K562 (cell line): ENCODE results near the gene BCL2L15. TPM values are rescaled to one million over a fixed set of nuclear protein-coding genes. Genes with fewer than 3 reads are reported as not detected.

Source experiments
- ATAC-seq: fragments of 200-7000 bp; cut with Tn5 transposase; 3 replicates; pipeline ENCODE4 v1.9.1; 2020; ENCODE audit warnings: moderate library complexity
- BruUV-seq: library from RNA; stranded (reverse); fragments of 400-500 nt; replicated peaks from 2 replicates; lab custom pipeline; 2021; lab: Mats Ljungman, UMichigan
- CTCF ChIA-PET: fragments of 300-600 bp; formaldehyde crosslinking; extraction: SDS; loops from one replicate; lab custom pipeline; 2021; ENCODE audit warnings: low intra/inter-chr PET ratio; lab: Yijun Ruan, JAX
- POLR2A ChIA-PET: fragments of 300-600, 350-650 bp; sonication (Branson Sonifier 250); formaldehyde crosslinking; extraction: SDS; loops from one replicate; lab custom pipeline; 2021; ENCODE audit warnings: antibody characterized with exemption, inconsistent platforms; lab: Yijun Ruan, JAX
- DNase-seq, 4 experiments: peaks; one replicate each; pipeline versions ENCODE4 v3.0.0 to v3.0.0-alpha.2; 2011 to 2018; ENCODE audit warnings: low spot score in 3 of 4, mixed read lengths in 3 of 4; ENCODE audit errors: extremely low read depth in 1 of 4
- FAIRE-seq: peaks from 2 replicates; lab custom pipeline; 2011; peaks lifted over from hg19 to GRCh38; lab: Jason Lieb, UNC
- H2AFZ ChIP-seq: 2 replicates; pipeline ENCODE4 v1.6.0; 2011; ENCODE audit warnings: low read depth, low read length, control low read depth, inconsistent platforms
- H3K27ac ChIP-seq: fragments of 200-600 bp; 3 replicates; pipeline ENCODE4 v1.8.0; 2011; ENCODE audit warnings: low read depth, mild to moderate bottlenecking, control low read depth, inconsistent platforms, low read length, moderate library complexity, mixed read lengths; ENCODE audit errors: extremely low read depth
- H3K27me3 ChIP-seq, 2 experiments: fragments of 300-600 bp in 1 of 2; 2 replicates in 1 of 2; 3 replicates in 1 of 2; pipeline versions ENCODE4 v1.6.0 to v1.8.0; 2011; ENCODE audit warnings: inconsistent platforms in 2 of 2, low read length in 2 of 2, mild to moderate bottlenecking in 1 of 2, mixed read lengths in 1 of 2, moderate library complexity in 1 of 2; ENCODE audit not compliant: control insufficient read depth in 2 of 2, insufficient read depth in 2 of 2
- H3K36me3 ChIP-seq: fragments of 300-600 bp; 3 replicates; pipeline ENCODE4 v1.8.0; 2011; ENCODE audit warnings: mild to moderate bottlenecking, low read length, inconsistent platforms; ENCODE audit not compliant: control insufficient read depth, insufficient read depth
- H3K4me1 ChIP-seq, 2 experiments: fragments of 200-600 bp in 1 of 2; replicated peaks in 1 of 2; 2 replicates in 1 of 2; 3 replicates in 1 of 2; pipeline versions ENCODE4 v1.5.1 to v1.8.0; 2011; ENCODE audit warnings: inconsistent platforms in 2 of 2, low read length in 2 of 2, mild to moderate bottlenecking in 1 of 2, mixed read lengths in 1 of 2, moderate library complexity in 1 of 2; ENCODE audit not compliant: control insufficient read depth in 2 of 2, insufficient read depth in 2 of 2
- H3K4me2 ChIP-seq: 2 replicates; pipeline ENCODE4 v1.6.1; 2011; ENCODE audit warnings: low read length, control low read depth, inconsistent platforms, mixed read lengths; ENCODE audit not compliant: insufficient read depth
- H3K4me3 ChIP-seq: fragments of 200-600 bp; sonication (generic), shearing (Covaris generic); 2 replicates; pipeline ENCODE4 v1.5.1; 2016; ENCODE audit warnings: control low read depth, inconsistent platforms
- H3K79me2 ChIP-seq: fragments of 200-600 bp; 3 replicates; pipeline ENCODE4 v1.8.0; 2011; ENCODE audit warnings: low read length, inconsistent platforms; ENCODE audit not compliant: control insufficient read depth, insufficient read depth
- H3K9ac ChIP-seq, 2 experiments: 2 replicates each; pipeline versions ENCODE4 v1.6.0 to v1.6.1; 2011; ENCODE audit warnings: low read depth in 2 of 2, low read length in 2 of 2, control low read depth in 1 of 2, inconsistent platforms in 1 of 2, mild to moderate bottlenecking in 1 of 2, mixed read lengths in 1 of 2; ENCODE audit not compliant: insufficient read depth in 1 of 2
- H3K9me1 ChIP-seq: one replicate; pipeline ENCODE4 v1.6.0; 2011; ENCODE audit warnings: inconsistent platforms, mild to moderate bottlenecking, low read length, moderate library complexity; ENCODE audit not compliant: control insufficient read depth, insufficient read depth
- H3K9me3 ChIP-seq: replicated peaks from 2 replicates; pipeline ENCODE4 v1.5.1; 2011; ENCODE audit warnings: low read depth, low read length, inconsistent platforms; ENCODE audit not compliant: control insufficient read depth, insufficient read depth
- H4K20me1 ChIP-seq: replicated peaks from 2 replicates; pipeline ENCODE4 v1.6.1; 2011; ENCODE audit warnings: low read length, inconsistent platforms, mixed read lengths; ENCODE audit not compliant: control insufficient read depth, insufficient read depth
- FIP1L1 ChIP-seq: fragments of 200-400 bp; formaldehyde crosslinking; IDR thresholded peaks from 2 replicates; pipeline ENCODE4 v1.6.1; 2018; ENCODE audit warnings: mild to moderate bottlenecking, low read depth, low read length; ENCODE audit not compliant: poor library complexity, severe bottlenecking
- WGBS: fragments of 100-300 bp; shearing (Covaris generic); methylation state at CpG from one replicate; pipeline ENCODE4 v1.1.6; 2016; ENCODE audit warnings: low coverage, mixed read lengths; ENCODE audit not compliant: insufficient coverage; ENCODE audit errors: missing lambda C conversion rate; 5-methylcytosine and 5-hydroxymethylcytosine counted together
- in situ Hi-C: fragments of 300-500 bp; cut with MboI; formaldehyde crosslinking; loops from 4 replicates; pipeline ENCODE4 v1.15.0; 2018; ENCODE audit warnings: inconsistent platforms, mixed read lengths
- intact Hi-C: fragments of 100-400 bp; cut with micrococcal nuclease; formaldehyde crosslinking; loops from 2 replicates; pipeline ENCODE4 v1.14.2; 2022
- polyA plus RNA-seq, 8 experiments: library from polyadenylated mRNA; depleted of rRNA in 4 of 8; stranded (reverse) in 5 of 8; unstranded in 3 of 8; fragments of >200 nt; fragmentation: Nextera tagmentation in 2 of 8; fragmentation: Illumina TruSeq in 1 of 8; extraction: Ambion mirVana in 2 of 8; extraction: Trizol in 1 of 8; gene quantifications; 2 replicates each; pipeline versions ENCODE4 v1.2.1 to v1.2.3, GENCODE V29; 2011 to 2014; ENCODE audit warnings: inconsistent platforms in 1 of 8, missing spikeins in 1 of 8
- total RNA-seq, 7 experiments: library from RNA; depleted of rRNA in 6 of 7; stranded (reverse); fragments of >200 nt in 6 of 7; fragmentation: Illumina TruSeq in 2 of 7; extraction: Trizol in 2 of 7; gene quantifications; 2 replicates each; pipeline versions ENCODE4 v1.2.1 to v1.2.3, GENCODE V29; 2011 to 2021; ENCODE audit warnings: low replicate concordance in 1 of 7
- TF ChIP-seq, protein P1 (sequence below): fragments of 200-600 bp; sonication (generic); IDR thresholded peaks from one replicate; pipeline ENCODE4 v1.6.1; 2012; ENCODE audit warnings: mild to moderate bottlenecking, low read depth, low read length, inconsistent platforms
- TF ChIP-seq, protein P2 (sequence below): sonication (generic); formaldehyde crosslinking; IDR thresholded peaks from 2 replicates; pipeline ENCODE4 v1.8.1; 2023; ENCODE audit warnings: mild to moderate bottlenecking, missing genetic modification reagents
- TF ChIP-seq, protein P3 (sequence below): fragments of 250-450 bp; sonication (Bioruptor Pico); IDR thresholded peaks from 2 replicates; pipeline ENCODE4 v1.5.0; 2021; ENCODE audit warnings: mild to moderate bottlenecking, moderate library complexity

The BCL2L15 gene
- total and polyA plus RNA-seq, 9 of the 15 experiments (the other 6 are each of a cell fraction or from before 2014, with no cell fraction given), result 0.06 to 0.42 (median 0.28) TPM; not detected in 1

DNA sequence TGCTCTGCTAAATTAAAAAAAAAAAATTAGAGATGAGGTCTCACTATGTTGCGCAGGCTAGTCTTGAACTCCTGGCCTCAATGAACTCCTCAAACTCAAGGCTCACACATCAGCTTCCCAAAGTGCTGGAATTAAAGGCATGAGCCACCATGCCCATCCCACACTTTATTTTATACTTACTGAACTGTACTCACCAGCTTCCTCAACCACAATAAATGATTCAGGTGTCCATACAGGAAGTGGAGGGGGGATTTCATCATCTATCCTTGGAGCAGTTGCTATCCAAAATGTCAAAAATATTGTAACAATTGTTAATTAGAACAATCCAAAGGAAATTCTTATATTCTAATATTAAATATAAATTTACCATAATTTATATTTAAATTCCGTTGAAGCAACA, 52.7 kb downstream of the BCL2L15 start:
- no TSS peak for BruUV-seq
- no peaks in the 10 kb centered on the region for H3K9me1 ChIP-seq
- TF ChIP-seq, protein P1, sequence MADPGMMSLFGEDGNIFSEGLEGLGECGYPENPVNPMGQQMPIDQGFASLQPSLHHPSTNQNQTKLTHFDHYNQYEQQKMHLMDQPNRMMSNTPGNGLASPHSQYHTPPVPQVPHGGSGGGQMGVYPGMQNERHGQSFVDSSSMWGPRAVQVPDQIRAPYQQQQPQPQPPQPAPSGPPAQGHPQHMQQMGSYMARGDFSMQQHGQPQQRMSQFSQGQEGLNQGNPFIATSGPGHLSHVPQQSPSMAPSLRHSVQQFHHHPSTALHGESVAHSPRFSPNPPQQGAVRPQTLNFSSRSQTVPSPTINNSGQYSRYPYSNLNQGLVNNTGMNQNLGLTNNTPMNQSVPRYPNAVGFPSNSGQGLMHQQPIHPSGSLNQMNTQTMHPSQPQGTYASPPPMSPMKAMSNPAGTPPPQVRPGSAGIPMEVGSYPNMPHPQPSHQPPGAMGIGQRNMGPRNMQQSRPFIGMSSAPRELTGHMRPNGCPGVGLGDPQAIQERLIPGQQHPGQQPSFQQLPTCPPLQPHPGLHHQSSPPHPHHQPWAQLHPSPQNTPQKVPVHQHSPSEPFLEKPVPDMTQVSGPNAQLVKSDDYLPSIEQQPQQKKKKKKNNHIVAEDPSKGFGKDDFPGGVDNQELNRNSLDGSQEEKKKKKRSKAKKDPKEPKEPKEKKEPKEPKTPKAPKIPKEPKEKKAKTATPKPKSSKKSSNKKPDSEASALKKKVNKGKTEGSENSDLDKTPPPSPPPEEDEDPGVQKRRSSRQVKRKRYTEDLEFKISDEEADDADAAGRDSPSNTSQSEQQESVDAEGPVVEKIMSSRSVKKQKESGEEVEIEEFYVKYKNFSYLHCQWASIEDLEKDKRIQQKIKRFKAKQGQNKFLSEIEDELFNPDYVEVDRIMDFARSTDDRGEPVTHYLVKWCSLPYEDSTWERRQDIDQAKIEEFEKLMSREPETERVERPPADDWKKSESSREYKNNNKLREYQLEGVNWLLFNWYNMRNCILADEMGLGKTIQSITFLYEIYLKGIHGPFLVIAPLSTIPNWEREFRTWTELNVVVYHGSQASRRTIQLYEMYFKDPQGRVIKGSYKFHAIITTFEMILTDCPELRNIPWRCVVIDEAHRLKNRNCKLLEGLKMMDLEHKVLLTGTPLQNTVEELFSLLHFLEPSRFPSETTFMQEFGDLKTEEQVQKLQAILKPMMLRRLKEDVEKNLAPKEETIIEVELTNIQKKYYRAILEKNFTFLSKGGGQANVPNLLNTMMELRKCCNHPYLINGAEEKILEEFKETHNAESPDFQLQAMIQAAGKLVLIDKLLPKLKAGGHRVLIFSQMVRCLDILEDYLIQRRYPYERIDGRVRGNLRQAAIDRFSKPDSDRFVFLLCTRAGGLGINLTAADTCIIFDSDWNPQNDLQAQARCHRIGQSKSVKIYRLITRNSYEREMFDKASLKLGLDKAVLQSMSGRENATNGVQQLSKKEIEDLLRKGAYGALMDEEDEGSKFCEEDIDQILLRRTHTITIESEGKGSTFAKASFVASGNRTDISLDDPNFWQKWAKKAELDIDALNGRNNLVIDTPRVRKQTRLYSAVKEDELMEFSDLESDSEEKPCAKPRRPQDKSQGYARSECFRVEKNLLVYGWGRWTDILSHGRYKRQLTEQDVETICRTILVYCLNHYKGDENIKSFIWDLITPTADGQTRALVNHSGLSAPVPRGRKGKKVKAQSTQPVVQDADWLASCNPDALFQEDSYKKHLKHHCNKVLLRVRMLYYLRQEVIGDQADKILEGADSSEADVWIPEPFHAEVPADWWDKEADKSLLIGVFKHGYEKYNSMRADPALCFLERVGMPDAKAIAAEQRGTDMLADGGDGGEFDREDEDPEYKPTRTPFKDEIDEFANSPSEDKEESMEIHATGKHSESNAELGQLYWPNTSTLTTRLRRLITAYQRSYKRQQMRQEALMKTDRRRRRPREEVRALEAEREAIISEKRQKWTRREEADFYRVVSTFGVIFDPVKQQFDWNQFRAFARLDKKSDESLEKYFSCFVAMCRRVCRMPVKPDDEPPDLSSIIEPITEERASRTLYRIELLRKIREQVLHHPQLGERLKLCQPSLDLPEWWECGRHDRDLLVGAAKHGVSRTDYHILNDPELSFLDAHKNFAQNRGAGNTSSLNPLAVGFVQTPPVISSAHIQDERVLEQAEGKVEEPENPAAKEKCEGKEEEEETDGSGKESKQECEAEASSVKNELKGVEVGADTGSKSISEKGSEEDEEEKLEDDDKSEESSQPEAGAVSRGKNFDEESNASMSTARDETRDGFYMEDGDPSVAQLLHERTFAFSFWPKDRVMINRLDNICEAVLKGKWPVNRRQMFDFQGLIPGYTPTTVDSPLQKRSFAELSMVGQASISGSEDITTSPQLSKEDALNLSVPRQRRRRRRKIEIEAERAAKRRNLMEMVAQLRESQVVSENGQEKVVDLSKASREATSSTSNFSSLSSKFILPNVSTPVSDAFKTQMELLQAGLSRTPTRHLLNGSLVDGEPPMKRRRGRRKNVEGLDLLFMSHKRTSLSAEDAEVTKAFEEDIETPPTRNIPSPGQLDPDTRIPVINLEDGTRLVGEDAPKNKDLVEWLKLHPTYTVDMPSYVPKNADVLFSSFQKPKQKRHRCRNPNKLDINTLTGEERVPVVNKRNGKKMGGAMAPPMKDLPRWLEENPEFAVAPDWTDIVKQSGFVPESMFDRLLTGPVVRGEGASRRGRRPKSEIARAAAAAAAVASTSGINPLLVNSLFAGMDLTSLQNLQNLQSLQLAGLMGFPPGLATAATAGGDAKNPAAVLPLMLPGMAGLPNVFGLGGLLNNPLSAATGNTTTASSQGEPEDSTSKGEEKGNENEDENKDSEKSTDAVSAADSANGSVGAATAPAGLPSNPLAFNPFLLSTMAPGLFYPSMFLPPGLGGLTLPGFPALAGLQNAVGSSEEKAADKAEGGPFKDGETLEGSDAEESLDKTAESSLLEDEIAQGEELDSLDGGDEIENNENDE, result no peak
- TF ChIP-seq, protein P2, sequence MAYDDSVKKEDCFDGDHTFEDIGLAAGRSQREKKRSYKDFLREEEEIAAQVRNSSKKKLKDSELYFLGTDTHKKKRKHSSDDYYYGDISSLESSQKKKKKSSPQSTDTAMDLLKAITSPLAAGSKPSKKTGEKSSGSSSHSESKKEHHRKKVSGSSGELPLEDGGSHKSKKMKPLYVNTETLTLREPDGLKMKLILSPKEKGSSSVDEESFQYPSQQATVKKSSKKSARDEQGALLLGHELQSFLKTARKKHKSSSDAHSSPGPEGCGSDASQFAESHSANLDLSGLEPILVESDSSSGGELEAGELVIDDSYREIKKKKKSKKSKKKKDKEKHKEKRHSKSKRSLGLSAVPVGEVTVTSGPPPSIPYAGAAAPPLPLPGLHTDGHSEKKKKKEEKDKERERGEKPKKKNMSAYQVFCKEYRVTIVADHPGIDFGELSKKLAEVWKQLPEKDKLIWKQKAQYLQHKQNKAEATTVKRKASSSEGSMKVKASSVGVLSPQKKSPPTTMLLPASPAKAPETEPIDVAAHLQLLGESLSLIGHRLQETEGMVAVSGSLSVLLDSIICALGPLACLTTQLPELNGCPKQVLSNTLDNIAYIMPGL (CRISPR knock-in tag), result no peak
- no peak for TF ChIP-seq FIP1L1
- TF ChIP-seq, protein P3, sequence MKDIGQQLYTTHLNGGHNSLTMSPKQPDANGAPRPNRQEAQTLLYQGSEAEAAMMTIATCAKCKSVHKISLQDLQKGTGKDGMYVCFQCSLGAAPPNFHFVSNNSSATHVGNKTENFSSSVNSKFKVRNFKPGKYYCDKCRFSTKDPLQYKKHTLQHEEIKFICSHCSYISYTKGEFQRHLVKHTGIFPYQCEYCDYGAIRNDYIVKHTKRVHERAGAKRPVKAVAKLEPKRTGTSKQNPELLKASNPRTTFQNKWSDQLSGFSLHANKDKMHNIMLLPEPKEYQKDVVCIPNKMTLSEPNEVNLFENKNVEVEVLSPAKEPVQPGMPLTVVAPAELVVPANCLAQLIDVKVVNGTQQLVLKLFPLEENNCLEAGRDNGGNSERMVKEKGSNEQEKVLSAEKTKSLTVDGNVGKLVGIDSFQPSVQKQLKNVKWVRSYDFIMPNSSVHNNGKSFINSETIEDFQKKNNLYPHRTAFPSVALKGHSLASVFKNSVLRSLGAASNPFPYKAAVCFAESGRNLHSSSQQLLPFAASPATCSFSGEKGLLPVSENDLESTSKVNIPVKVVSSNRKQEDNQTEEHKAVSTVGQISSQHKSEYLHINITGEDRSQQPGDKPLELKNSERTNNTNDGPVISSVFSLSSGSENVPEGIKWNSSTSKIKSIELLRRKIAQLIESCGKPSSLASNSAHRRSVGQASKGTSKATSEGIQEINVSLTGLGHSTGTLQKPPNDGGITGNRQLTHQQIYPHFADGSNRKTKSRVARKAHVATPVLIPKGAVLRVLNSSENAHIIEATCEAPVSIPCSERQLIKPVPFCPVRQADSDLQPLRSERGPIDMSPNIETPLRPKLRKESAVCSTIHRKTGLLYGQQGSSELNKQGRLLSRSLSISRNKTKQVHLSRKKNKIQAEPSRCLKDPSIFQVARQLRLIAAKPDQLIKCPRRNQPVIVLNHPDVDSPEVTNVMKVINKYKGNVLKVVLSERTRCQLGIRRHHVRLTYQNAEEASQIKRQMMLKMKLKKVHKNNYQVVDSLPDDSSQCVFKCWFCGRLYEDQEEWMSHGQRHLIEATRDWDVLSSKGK (CRISPR knock-in tag), result no peak

More for the DNA sequence above, 52.7 kb downstream of the BCL2L15 start:
- ATAC-seq (no peak), FAIRE-seq (no peak), DNase-seq (no peak)
- Histone ChIP-seq H3K4me1 (no peaks in the 10 kb centered on the region), H3K4me3 (no peak overlapping the region), H3K27ac (no peak overlapping the region), H3K79me2 (no peaks in the 10 kb centered on the region), H4K20me1 (no peaks in the 10 kb centered on the region), H3K9me3 (no peaks in the 10 kb centered on the region), H3K9ac (no peak overlapping the region), H3K4me2 (no peak overlapping the region), H2AFZ (no peak overlapping the region), H3K27me3 (no peaks in the 10 kb centered on the region), H3K36me3 (no peaks in the 10 kb centered on the region)
- CTCF ChIA-PET, result interaction anchor here (0.6 to 1.9 kb wide), 4 partner anchors 70 to 954 kb away, joined by 3 to 23 read pairs (median 6); partner anchors contain the start of genes AP4B1, DCLRE1B and OLFML3
- 91% methylated on average over 2 of the region's 2 CpGs for WGBS
- POLR2A ChIA-PET, result interaction anchor here (0.6 to 1.9 kb wide), 3 partner anchors 11 to 69 kb away, joined by 3 to 5 read pairs (median 4); no protein-coding TSS in a partner anchor
- in situ Hi-C loops (no loop called here), intact Hi-C loops (loop anchor here (1.0 to 5.0 kb wide), 3 partner anchors 71 to 143 kb away; partner anchors contain the start of genes DCLRE1B and OLFML3)
